Activated CD8-positive, alpha-beta memory T cell treated with anti-CD3 and anti-CD28 coated beads for 4 hours (primary cell): Measurements from ENCODE around the gene DAP3.
"Not testable (repeated sequence)": the region's sequence is repeated elsewhere in the genome, so short reads cannot be mapped to it uniquely, and the experiment has no call there.

Experiments
- DNase-seq, 2 donors: peaks; one replicate each; pipeline ENCODE4 v3.0.0-alpha.2; 2020; ENCODE audit warnings: low read depth in 2 of 2

Gene DAP3

GRCh38 chr1:155687705-155688323, 1.1 kb upstream of the DAP3 start:
- not testable (repeated sequence) for DNase-seq

- peak; percentile 81 to 84 for DNase-seq
These were observed 389 bp upstream of the DAP3 start, which contains the start of gene YY1AP1 for GRCh38 chr1:155688324-155689080. TSS of gene YY1AP1 (minus strand) at chr1:155688774. CDS start at chr1:155680436, 8,338 bp downstream.

- no peak for DNase-seq
These were observed 3.2 kb downstream of the DAP3 start for GRCh38 chr1:155691992-155692528.

DNA sequence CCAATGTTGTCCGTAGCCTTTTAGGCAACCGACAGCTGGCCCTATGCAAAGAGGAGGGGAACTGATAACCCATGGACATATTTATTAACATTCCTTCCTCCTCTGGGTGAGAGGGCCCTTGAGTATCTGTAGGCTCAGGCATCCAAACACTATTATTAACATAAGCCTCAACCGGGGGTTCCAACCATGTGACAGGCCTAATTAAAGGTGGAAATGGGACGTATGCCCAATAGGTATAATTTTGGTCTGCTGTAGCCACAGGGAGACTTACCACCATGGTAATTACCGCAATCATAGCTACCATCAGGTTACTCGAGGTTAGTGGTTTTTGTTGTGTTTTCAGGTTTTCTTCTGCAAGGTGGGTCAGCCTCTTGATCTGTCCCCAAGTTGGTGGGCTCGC, 5.3 kb downstream of the DAP3 start:
- no peak for DNase-seq

GRCh38 chr1:155695072-155695471, 6.2 kb downstream of the DAP3 start:
- no peak for DNase-seq

DNA sequence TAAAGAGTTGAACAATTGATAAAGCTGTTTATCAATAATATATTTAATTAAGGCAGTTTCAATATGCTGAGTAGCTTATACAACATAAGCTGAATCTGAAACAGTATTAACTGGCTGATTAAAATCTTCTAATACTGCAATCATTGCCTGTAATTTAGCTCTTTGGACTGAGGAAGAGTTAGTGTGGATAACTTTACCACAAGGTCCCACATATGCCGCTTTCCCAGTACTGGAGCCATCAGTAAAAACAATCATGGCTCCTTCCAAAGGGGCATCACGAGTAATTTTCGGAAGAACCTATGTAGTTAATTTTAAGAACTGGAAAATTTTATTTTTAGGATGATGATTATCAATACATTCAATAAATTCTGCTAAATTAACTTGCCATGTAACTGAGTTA, 6.7 kb downstream of the DAP3 start:
- no peak for DNase-seq

GRCh38 chr1:155696524-155696923, 7.6 kb downstream of the DAP3 start:
- no peak for DNase-seq

DNA sequence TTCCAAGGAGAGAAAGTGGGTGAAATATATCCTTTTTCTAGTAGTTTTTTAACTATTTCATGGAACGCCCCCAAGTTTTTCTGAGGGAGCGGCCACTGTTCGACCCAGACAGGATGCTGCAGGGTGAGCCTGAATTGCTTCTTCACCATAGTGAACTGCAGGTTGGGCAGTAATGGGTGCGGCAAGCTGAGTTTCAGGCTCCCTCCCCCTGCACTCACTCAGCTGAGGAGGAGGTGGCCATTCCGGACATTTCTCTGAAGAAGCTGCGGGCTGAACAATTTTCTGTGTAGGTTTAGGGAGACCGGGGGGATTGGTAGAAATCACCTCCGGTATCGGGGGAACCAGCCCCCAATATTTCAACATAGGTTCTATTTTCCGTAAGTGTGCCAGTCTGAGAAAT, 8.2 kb downstream of the DAP3 start:
- no peak for DNase-seq

- DNase-seq, result not testable (repeated sequence)
These were observed 8.7 kb downstream of the DAP3 start for GRCh38 chr1:155697616-155698015.

DNA sequence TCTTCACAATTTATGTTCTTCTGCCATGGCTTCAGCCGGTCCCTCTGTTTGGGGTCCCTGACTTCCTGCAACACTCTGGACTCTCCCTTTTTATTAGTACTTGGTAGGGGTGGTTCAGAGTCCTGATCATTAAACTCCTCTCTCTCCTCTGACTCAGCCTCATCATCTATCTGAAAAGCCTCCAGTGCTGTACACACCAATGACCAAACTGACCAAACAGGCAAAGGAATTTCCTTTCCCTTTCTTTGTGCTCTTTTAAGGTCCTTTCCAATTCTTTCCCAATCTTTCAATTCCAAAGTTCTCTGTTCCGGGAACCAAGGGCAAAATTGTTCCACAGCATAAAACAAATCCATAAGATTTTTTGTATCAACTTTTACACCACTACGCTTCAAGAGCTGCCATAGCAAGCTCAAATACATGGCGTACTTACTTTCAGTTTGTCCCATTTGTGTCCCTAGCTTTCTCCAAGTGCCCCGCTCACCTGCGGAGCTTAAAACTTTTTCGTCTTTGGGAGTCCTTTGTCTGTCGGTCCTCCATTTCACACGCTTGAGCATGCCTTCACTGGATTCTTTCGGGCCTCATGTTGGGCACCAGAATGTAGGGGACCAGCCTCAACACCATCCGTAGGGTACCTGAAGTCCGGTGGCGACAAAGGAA, 9.6 kb downstream of the DAP3 start:
- DNase-seq, result no peak

DNA sequence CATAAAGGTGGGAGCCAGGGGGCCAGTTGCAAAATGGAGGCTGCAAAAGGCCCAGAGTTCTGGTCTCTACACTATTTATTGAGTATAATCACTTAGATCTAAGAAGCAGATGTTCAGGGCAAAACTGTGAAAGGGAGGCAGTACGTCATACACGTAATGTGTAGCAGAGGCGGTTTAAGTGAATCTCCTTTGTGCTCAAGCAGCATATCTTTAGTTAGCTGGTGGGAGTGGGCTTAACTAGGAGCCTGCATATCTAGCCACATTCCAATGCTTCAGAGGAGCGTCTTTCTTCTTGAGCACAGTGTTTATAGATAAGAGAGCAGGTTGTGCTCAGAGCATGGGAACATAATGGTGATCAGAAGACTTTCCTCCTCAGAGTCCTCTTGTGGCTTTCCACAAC, 10.2 kb downstream of the DAP3 start:
- DNase-seq, result not testable (repeated sequence)

DNA sequence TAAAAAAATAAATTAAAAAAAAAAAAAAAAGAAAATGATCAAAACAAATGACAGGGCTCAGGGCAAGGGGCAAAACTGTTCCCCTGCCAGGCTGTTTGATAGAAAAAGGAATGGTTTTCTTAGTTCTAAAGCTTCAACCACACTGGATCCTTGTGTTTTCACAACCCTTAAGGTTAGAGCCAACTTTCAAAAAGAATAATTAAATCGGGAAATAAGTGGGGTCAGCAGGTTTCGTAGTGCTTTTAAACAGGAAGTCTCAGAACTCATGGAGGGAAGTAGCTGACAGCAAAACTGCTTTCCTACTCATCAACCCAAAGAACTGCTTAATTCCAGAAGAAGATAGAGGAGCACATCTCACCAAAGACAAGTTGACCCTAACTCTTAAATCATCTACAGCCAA, 12.8 kb downstream of the DAP3 start:
- DNase-seq, result not testable (repeated sequence)

DNA sequence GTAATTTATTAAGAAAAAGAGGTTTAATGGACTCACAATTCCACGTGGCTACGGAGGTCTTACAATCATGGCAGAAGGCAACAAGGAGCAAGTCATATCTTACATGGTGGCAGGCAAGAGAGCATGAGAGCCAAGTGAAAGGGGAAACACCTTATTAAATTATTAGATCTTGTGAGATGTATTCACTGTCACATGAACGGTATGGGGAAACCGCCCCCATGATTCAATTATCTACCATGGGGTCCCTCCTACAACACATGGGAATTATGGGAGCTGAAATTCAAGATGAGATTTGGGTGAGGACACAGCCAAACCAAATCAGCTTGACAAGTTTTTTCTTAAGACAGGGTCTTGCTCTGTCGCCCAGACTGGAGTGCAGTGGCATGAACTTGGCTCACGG, 14.3 kb downstream of the DAP3 start:
- DNase-seq, result no peak

DNA sequence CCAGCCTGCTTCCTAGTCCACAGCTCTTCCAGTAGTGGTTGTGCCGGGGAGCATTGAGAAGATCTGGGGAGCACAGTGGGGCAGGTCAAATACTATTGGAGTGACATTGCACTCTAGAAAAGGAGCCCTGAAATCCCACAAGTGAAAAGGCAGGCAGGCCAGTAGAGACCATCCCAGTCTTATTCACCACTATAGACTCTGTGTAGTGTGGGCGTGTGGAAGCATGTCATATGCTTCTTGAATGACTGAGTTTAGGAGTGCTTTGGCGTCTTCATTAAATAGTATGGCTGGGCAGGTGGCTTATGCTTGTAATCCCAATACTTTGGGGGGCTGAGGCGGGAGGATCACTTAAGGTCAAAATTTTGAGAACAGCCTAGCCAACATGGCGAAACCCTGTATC, 15.5 kb downstream of the DAP3 start:
- DNase-seq, result not testable (repeated sequence)

DNA sequence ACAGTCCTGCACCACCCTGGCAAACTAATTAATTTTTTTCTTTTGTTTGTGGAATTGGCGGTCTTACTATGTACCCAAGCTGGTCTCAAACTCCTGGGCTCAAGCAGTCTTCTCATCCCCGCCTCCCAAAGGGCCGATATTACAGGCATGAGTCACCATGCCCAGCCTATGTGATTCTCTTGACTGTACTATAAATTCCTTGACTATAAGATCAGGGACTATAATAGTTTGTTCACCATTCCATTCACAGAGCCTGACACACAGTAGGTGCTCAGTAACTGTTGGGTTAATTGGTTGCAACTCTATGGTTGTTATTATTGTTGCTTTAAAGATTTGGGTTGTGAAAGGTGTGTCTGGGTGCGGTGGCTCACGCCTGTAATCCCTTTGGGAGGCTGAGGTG, 17.2 kb downstream of the DAP3 start:
- no peak for DNase-seq

- DNase-seq, result no peak
These were observed 20.5 kb downstream of the DAP3 start for GRCh38 chr1:155709391-155709790.

DNA sequence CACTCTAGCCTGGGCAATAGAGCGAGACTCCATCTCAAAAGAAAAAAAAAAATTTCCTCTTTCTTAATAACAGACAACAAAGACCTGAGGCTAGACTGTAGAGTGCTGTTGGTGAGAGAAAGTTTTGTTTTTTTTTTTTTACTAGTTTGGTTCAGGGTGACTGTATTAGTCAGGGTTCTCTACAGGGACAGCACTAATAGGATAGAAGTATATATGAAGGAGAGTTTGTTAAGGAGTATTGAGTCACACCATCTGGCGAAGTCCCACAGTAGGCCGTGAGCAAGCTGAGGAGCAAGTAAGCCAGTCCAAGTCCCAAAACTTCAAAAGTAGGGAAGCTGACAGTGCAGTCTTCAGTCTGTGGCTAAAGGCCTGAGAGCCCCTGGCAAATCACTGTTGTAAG, 22.6 kb downstream of the DAP3 start:
- DNase-seq, result not testable (repeated sequence)

DNA sequence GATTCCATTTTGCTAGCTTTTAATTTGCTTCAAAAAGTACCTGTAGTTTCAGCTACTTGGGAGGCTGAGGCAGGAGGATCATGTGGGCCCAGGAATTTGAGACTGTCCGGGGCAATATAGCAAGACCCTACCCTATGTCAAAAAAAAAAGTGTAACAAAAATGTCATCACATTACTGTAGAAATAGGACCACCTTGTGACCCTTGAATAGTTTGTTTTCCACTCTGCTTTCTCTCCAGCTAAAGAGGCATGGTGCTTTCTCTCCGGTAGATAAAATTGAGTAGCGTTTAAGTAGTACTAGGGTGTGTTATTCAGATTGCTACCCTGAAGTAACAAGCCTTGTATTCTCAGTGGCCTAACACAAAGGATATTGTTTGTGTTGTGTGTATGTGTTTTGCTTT, 23.7 kb downstream of the DAP3 start:
- DNase-seq, result not testable (repeated sequence)

DNA sequence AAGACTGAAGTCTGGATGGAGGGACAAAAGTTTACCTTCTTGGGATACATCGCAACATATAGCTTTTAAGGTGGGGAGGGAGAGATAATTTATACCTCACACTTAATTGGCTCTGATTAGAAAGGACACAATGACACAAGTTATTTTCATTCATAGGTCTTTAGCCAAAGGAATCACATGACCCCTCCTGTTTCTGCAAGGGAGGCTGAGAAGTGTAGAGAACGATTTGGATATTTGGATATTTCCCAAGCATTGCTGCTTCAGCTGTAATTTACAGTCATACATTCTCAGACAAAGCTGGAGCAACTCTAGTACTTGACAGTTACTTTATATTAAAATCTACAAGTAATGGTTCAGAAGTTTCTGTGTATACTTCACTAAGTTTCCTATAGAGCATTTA, 24.2 kb downstream of the DAP3 start:
- DNase-seq, result no peak

GRCh38 chr1:155715056-155715455, 26.2 kb downstream of the DAP3 start:
- not testable (repeated sequence) for DNase-seq

GRCh38 chr1:155715777-155716176, 26.9 kb downstream of the DAP3 start:
- no peak for DNase-seq

- no peak for DNase-seq
These were observed 28.1 kb downstream of the DAP3 start for GRCh38 chr1:155717041-155717440.
